Epithelial cell of esophagus (primary cell): ENCODE measurements around the gene SLC41A3.

Experiments
- DNase-seq: peaks from one replicate; pipeline ENCODE4 v3.0.0; 2010; ENCODE audit warnings: low read depth
- H3K4me3 ChIP-seq: 2 replicates; pipeline ENCODE4 v1.5.1; 2011; ENCODE audit warnings: mild to moderate bottlenecking, low read length, control low read depth
- TF ChIP-seq, protein P1 (sequence below): IDR thresholded peaks from 2 replicates; pipeline ENCODE4 v1.5.1; 2011; ENCODE audit warnings: low read depth, mild to moderate bottlenecking, low read length, control low read depth, inconsistent platforms; ENCODE audit not compliant: insufficient read depth; ENCODE audit errors: missing control alignments

The SLC41A3 gene

DNA sequence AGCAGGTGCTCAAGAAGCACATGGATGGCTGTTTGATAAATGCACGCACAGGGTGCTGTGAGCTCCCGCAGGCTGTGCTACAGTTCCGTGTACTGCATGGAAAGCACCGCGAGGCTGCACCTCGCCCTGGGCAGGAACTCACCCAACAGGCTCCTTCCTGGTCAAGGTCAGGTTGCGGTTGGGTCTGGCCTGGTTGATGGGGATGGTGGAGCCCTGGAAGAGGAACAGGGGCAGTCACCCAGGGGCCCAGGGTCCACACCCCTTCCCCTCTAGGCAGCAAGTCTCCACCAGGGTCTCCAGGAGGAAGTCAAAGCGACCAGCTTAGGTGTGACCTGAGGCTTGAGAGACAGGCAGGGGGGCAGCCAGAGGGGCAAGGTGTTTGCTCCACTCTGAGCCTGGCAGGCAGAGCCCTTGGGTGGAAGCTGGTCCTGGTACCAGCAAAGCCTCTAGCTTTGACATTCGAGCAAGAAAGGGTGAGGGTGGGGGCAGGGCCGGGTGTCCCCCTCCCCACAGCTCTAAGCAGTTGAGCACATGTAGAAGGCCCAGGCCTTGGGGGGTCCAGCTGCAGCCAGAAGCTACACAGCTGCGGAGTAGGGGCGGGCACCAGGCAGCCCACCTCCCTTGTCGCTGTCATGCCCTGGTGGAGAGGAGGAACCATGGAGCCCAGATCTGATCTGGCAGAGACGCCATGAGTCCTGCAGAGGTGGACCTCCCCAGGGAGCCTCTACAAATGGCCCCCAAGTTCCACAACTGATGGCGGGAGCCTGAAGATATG is 46.3 kb upstream of the SLC41A3 start:
- DNase-seq = no peak
- no peak overlapping the region for H3K4me3 ChIP-seq
- TF ChIP-seq, protein P1, sequence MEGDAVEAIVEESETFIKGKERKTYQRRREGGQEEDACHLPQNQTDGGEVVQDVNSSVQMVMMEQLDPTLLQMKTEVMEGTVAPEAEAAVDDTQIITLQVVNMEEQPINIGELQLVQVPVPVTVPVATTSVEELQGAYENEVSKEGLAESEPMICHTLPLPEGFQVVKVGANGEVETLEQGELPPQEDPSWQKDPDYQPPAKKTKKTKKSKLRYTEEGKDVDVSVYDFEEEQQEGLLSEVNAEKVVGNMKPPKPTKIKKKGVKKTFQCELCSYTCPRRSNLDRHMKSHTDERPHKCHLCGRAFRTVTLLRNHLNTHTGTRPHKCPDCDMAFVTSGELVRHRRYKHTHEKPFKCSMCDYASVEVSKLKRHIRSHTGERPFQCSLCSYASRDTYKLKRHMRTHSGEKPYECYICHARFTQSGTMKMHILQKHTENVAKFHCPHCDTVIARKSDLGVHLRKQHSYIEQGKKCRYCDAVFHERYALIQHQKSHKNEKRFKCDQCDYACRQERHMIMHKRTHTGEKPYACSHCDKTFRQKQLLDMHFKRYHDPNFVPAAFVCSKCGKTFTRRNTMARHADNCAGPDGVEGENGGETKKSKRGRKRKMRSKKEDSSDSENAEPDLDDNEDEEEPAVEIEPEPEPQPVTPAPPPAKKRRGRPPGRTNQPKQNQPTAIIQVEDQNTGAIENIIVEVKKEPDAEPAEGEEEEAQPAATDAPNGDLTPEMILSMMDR = no peak

DNA sequence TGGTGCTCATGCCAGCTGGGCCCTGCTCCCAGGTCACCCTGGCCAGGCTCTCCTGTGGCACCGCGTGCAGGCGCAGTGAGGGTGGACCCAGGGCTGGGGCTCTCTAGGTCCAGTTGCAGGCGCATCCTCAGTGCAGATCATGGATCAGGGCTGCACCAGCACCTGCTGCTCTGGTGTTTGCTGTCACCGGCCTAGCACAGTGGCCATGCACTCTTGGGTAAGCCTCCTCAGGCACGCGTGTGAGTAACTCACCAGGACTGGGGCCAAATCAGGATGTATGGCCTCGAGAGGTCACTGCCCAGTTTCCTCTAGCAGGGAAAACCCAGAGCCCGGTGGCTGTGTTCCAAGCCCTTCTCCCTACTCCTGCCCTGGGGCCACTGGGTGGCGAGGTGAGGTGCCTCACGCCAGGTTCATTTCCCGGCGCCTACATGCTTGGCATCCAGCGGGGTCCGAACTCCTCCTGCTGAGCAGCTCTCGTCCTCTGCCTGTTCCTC is 45.5 kb upstream of the SLC41A3 start:
- TF ChIP-seq, protein P1 = no peak
- H3K4me3 ChIP-seq = no peak overlapping the region
- no peak for DNase-seq

DNA sequence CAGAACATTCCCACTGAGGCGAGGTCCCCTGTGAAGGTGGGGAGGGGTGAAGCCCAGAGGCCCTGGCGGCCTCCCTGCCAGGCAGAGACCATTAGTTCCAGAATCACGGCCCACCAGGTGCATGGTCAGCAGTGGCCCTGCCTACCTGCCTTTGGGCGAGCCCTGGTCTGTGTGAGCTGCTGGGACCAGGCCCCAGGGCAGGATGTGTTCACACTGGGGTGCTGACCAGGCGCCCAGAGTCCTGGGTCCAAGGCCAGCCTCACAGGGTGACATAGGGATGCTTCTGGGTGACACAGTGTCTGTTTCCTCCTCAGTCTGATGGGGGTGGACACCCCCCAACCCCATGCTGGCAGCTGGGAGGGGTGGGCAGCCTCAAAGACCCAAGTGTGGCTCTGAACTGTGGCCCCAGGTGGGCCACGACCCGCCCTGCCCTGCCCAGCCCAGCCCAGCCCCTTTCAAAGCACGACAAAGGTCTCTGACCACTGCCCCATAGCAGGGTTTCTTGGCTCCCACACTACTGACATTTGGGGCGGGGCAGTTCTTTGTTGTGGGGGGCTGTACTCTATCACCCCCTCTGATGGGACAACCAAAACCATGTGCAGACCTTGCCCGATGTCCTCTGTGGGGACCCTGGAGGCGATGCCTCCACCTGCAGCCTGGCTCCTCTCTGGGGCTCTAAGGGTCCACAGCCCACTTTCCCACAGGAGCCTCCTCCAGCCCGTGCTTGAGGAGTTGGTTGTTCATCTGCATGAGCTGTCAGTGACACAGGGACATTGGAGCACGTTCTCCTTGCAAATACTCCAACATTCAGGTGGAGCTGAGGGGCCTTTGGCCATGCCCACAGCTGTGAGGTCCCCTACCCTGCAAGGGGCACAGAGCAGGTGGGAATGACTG is 44.8 kb upstream of the SLC41A3 start:
- H3K4me3 ChIP-seq = no peak overlapping the region
- DNase-seq = no peak
- TF ChIP-seq, protein P1 = no peak

DNA sequence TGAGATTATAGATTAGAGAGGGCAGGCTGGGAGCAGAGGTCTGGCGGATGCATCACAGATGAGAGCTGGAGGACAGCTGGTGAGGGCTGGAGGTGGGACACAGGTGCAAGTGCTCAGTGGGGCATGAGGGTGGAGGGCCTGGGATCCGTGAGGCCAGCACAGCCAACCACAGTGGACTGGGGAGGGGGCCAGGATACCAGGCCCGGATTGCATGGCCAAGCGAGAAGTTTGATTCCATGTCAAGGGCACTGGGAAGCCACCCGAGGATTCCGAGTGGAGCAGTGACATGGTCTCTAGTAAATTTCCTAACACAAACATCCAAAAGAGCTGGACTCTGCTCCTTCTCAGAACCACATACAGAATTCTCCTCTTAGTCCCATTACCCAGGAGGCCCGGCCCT is 44.0 kb upstream of the SLC41A3 start:
- TF ChIP-seq, protein P1 = no peak
- H3K4me3 ChIP-seq = no peak overlapping the region
- no peak for DNase-seq

DNA sequence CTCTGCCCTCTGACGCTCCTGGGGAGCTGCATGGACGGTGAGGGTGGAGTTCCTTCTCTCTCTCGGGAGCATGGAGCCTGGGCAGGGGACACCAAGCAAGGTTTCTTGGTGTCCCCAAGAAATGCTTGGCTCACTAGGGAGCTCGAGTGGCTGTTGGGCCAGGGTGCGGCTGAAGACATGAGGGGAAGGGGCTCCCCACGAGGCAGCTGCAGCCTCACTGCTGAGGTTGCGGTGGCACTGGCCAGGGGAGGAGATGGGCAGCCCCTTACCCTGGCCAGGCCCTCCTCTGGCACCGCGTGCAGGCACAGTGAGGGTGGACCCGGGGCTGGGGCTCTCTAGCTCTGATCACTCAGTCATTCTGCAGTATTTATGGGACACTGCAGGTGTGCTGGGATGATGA is 43.5 kb upstream of the SLC41A3 start:
- TF ChIP-seq, protein P1 = no peak
- no peak overlapping the region for H3K4me3 ChIP-seq
- DNase-seq = no peak

DNA sequence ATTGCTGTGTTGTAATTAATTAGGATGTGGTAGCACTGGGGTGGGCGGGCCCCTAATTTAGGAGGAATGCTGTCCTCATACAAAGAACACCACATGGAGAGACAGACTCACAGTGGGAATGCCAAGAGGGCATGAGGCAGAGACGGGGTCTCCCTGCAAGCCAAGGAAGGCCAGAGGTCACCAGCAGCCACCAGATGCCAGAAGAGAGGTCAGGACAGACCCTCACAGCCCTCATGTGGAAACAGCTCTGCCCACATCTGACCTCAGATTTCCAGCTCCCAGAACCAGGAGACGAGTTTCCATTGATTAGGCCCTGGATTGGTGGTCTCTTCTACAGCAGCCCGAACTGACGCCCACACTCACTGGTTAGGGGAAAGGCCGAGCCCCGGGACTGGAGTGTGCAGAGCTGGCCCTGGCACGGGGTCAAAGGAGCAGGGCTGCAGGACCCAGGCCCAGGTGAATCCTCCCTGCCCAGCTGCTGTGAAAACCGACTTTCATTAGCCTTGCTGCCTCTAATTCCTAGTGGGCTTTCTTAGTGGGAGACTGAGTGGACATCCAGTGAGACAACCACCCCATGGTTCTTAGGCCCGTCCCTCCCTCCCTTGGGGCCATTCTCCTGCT is 43.0 kb upstream of the SLC41A3 start:
- TF ChIP-seq, protein P1 = no peak
- H3K4me3 ChIP-seq = no peak overlapping the region
- DNase-seq = no peak
